H1 (cell line): ENCODE measurements around the gene ACE. TPM values are rescaled to one million over a fixed set of nuclear protein-coding genes. Genes with fewer than 3 reads are reported as not detected.

Experiments
- CHD7 ChIP-seq: fragments of 300-600 bp; sonication (generic); IDR thresholded peaks from 2 replicates; pipeline ENCODE4 v1.7.1; 2012; ENCODE audit warnings: low read length, moderate library complexity, mild to moderate bottlenecking, inconsistent platforms; ENCODE audit not compliant: insufficient replicate concordance
- NRF1 ChIP-seq: IDR thresholded peaks from 2 replicates; pipeline ENCODE4 v1.6.1; 2011; ENCODE audit warnings: mild to moderate bottlenecking, low read depth, low read length, improper control_type of control experiment
- polyA plus RNA-seq, 7 experiments: library from polyadenylated mRNA; depleted of rRNA in 3 of 7; stranded (reverse) in 5 of 7; unstranded in 2 of 7; fragments of >200 nt in 5 of 7; fragments of 200-250 nt in 2 of 7; gene quantifications; 1 replicate in 5 of 7; 2 replicates in 1 of 7; 4 replicates in 1 of 7; pipeline versions ENCODE4 v1.2.1 to v1.2.3, GENCODE V29; 2011 to 2013; ENCODE audit warnings: missing spikeins in 2 of 7, mixed read lengths in 2 of 7
- total RNA-seq: library from RNA; stranded (reverse); fragmentation: NEBNext Ultra II Directional; extraction: Animal tissue kit (Norgen Biotek cat#: 25700); gene quantifications from 2 replicates; pipeline ENCODE4 v1.2.1, GENCODE V29; 2021

Gene ACE
- total and polyA plus RNA-seq, 2 of the 8 experiments (the other 6 are each of a cell fraction or from before 2014, with no cell fraction given) = 2.5 to 5.5 TPM

GRCh38 chr17:63515426-63515825, 38.6 kb downstream of the ACE start (continued):
- no peak for TF ChIP-seq CHD7
- no peak for TF ChIP-seq NRF1
- TF ChIP-seq, all 59 proteins: peak for 0
